HEK293 (cell line): ENCODE results near the gene FNDC11.

Source experiments
- CTCF ChIA-PET: fragments of 350-600 bp; formaldehyde crosslinking; extraction: SDS; loops from one replicate; lab custom pipeline; 2021; ENCODE audit warnings: antibody characterized with exemption; lab: Yijun Ruan, JAX
- POLR2A ChIA-PET: fragments of 300-600 bp; formaldehyde crosslinking; extraction: SDS; loops from one replicate; lab custom pipeline; 2020; ENCODE audit warnings: antibody characterized with exemption, inconsistent platforms; lab: Yijun Ruan, JAX
- H3K27ac ChIP-seq: fragments of 200-500 bp; sonication (Bioruptor generic); 2 replicates; pipeline ENCODE4 v1.5.1; 2014; ENCODE audit warnings: low read depth, low read length, control low read depth, inconsistent platforms; ENCODE audit errors: extremely low read depth
- H3K36me3 ChIP-seq, 2 experiments: fragments of 200-500 bp in 1 of 2; sonication (Bioruptor generic) in 1 of 2; 1 replicate in 1 of 2; 2 replicates in 1 of 2; pipeline ENCODE4 v1.5.1; 2014 to 2017; ENCODE audit warnings: inconsistent platforms in 2 of 2, low read length in 2 of 2; ENCODE audit not compliant: control insufficient read depth in 2 of 2, insufficient read depth in 1 of 2
- H3K4me1 ChIP-seq: fragments of 200-500 bp; sonication (Bioruptor generic); 2 replicates; pipeline ENCODE4 v1.5.1; 2014; ENCODE audit warnings: mild to moderate bottlenecking, low read length, inconsistent platforms; ENCODE audit not compliant: control insufficient read depth, insufficient read depth
- H3K4me3 ChIP-seq: 2 replicates; pipeline ENCODE4 v1.5.1; 2011; ENCODE audit warnings: low read depth, mild to moderate bottlenecking, control low read depth, low read length, moderate library complexity
- H3K9me3 ChIP-seq: fragments of 200-500 bp; sonication (Bioruptor generic); 2 replicates; pipeline ENCODE4 v1.5.1; 2014; ENCODE audit warnings: low read depth, low read length, inconsistent platforms; ENCODE audit not compliant: control insufficient read depth, insufficient read depth
- AEBP2 ChIP-seq: fragments of 450-650 bp; formaldehyde crosslinking; IDR thresholded peaks from 2 replicates; pipeline ENCODE4 v1.5.1; 2016; ENCODE audit warnings: missing biosample characterization, missing genetic modification characterization, borderline replicate concordance
- EGR2 ChIP-seq: fragments of 450-650 bp; formaldehyde crosslinking; IDR thresholded peaks from 2 replicates; pipeline ENCODE4 v1.5.1; 2016; ENCODE audit warnings: low read depth, missing biosample characterization, missing genetic modification characterization
- KLF1 ChIP-seq: fragments of 450-650 bp; formaldehyde crosslinking; IDR thresholded peaks from 2 replicates; pipeline ENCODE4 v1.5.1; 2016; ENCODE audit warnings: missing biosample characterization, missing genetic modification characterization
- KLF8 ChIP-seq: fragments of 450-650 bp; formaldehyde crosslinking; IDR thresholded peaks from 2 replicates; pipeline ENCODE4 v1.5.1; 2016; ENCODE audit warnings: missing biosample characterization, missing genetic modification characterization
- TCF7L2 ChIP-seq: IDR thresholded peaks from 2 replicates; pipeline ENCODE4 v1.6.1; 2011; ENCODE audit warnings: low read depth, mild to moderate bottlenecking, inconsistent platforms, low read length, moderate library complexity, borderline replicate concordance
- ZBTB26 ChIP-seq: fragments of 450-650 bp; formaldehyde crosslinking; optimal IDR thresholded peaks from 2 replicates; pipeline ENCODE3; 2016; ENCODE audit warnings: missing biosample characterization, mild to moderate bottlenecking, missing genetic modification characterization
- ZFHX2 ChIP-seq: fragments of 450-650 bp; formaldehyde crosslinking; conservative IDR thresholded peaks from 2 replicates; pipeline ENCODE4 v1.5.1; 2016; ENCODE audit warnings: missing biosample characterization, missing genetic modification characterization
- ZNF184 ChIP-seq: fragments of 450-650 bp; IDR thresholded peaks from 2 replicates; pipeline ENCODE4 v1.5.1; 2018; ENCODE audit warnings: missing biosample characterization, mild to moderate bottlenecking, missing genetic modification characterization
- ZNF223 ChIP-seq: fragments of 450-650 bp; formaldehyde crosslinking; IDR thresholded peaks from 2 replicates; pipeline ENCODE4 v1.5.1; 2016; ENCODE audit warnings: missing biosample characterization, missing genetic modification characterization
- ZNF501 ChIP-seq: fragments of 450-650 bp; formaldehyde crosslinking; IDR thresholded peaks from 2 replicates; pipeline ENCODE4 v1.5.1; 2016; ENCODE audit warnings: missing biosample characterization, missing genetic modification characterization
- ZNF600 ChIP-seq: fragments of 450-650 bp; formaldehyde crosslinking; IDR thresholded peaks from 2 replicates; pipeline ENCODE4 v1.5.1; 2016; ENCODE audit warnings: missing biosample characterization, missing genetic modification characterization
- ZNF623 ChIP-seq: fragments of 450-650 bp; formaldehyde crosslinking; IDR thresholded peaks from 2 replicates; pipeline ENCODE4 v1.5.1; 2016; ENCODE audit warnings: missing biosample characterization, missing genetic modification characterization

The FNDC11 gene

GRCh38 chr20:63546956-63547724, 6.8 kb upstream of the FNDC11 start:
- ChIA-PET CTCF (interaction anchor here (0.6 to 1.3 kb wide), 2 partner anchors 9 to 70 kb away, joined by 3 to 4 read pairs; no protein-coding TSS in a partner anchor), POLR2A (interaction anchor here (1.1 to 1.6 kb wide), 2 partner anchors 22 to 26 kb away, joined by 3 to 7 read pairs; partner anchors contain the start of gene PPDPF)
- no peaks in the 10 kb centered on the region for H3K4me1 ChIP-seq

GRCh38 chr20:63547725-63548480, 6.1 kb upstream of the FNDC11 start, which contains the start of gene SRMS:
Gene SRMS (minus strand): TSS chr20:63547749. CDS start chr20:63547463, 286 bp downstream.
- CTCF ChIA-PET: no interaction called here
- H3K9me3 ChIP-seq: no peaks in the 10 kb centered on the region
- H3K36me3 ChIP-seq: no peaks in the 10 kb centered on the region
- H3K4me3 ChIP-seq: no peak within 1 kb of the TSS
- POLR2A ChIA-PET: no interaction called here
- TF ChIP-seq ZNF184 (tag by site-specific recombination): no peak
- TF ChIP-seq KLF1 (tag by site-specific recombination): peak; percentile 44
- no peak for TF ChIP-seq ZBTB26 (tag by site-specific recombination)
- no peak for TF ChIP-seq ZFHX2 (tag by site-specific recombination)
- TF ChIP-seq ZNF501: no peak
- TF ChIP-seq TCF7L2: no peak
- 0 out of 2 replicates have a peak, but pooled peaks have one; percentile 35 for TF ChIP-seq KLF8 (tag by site-specific recombination)
- H3K4me1 ChIP-seq: 0 out of 2 replicates have a peak, but pooled peaks cover 2% of the 10 kb centered on the region
- no peak within 1 kb of the TSS for H3K27ac ChIP-seq

More at GRCh38 chr20:63546956-63547724, 6.8 kb upstream of the FNDC11 start:
- H3K4me3 ChIP-seq: no peak overlapping the region
- TF ChIP-seq ZNF223 (tag by site-specific recombination) (no peak), ZNF600 (tag by site-specific recombination) (0 out of 2 replicates have a peak, but pooled peaks have one; percentile 26)
- TF ChIP-seq, all 188 proteins: peak for 1
- Histone ChIP-seq H3K36me3 (no peaks in the 10 kb centered on the region), H3K9me3 (no peaks in the 10 kb centered on the region), H3K27ac (no peak overlapping the region)

- POLR2A ChIA-PET: no interaction called here
These were observed 5.4 kb upstream of the FNDC11 start for GRCh38 chr20:63548542-63548941.

More at GRCh38 chr20:63548542-63548941, 5.4 kb upstream of the FNDC11 start:
- CTCF ChIA-PET: no interaction called here
- Histone ChIP-seq H3K36me3 (no peaks in the 10 kb centered on the region), H3K27ac (no peak overlapping the region), H3K4me3 (no peak overlapping the region), H3K4me1 (0 out of 2 replicates have a peak, but pooled peaks cover 2% of the 10 kb centered on the region), H3K9me3 (no peaks in the 10 kb centered on the region)
- TF ChIP-seq ZFHX2 (tag by site-specific recombination) (peak; percentile 24; the same call in 1 of the 2 replicates), ZNF623 (tag by site-specific recombination) (0 out of 2 replicates have a peak, but pooled peaks have one; percentile 39), AEBP2 (no peak), EGR2 (0 out of 2 replicates have a peak, but pooled peaks have one; percentile 11)
